ENCODE results near the gene RNF6.

RNF6 gene

GRCh38 chr13:26225896-26226617, 3.9 kb upstream of the RNF6 start:
- DNase-seq (ENCODE audit: low read depth in 3 of 3), result no peak

- DNase-seq (ENCODE audit: low read depth in 3 of 3), result no peak
Observed at GRCh38 chr13:26222520-26223046, 469 bp upstream of the RNF6 start.

GRCh38 chr13:26221399-26221720, 754 bp downstream of the RNF6 start:
- no peak for DNase-seq (ENCODE audit: low read depth in 3 of 3)

GRCh38 chr13:26220575-26220974, 1.5 kb downstream of the RNF6 start:
- DNase-seq (ENCODE audit: low read depth in 3 of 3), result no peak

- no peak for DNase-seq (ENCODE audit: low read depth in 3 of 3)
Observed at GRCh38 chr13:26219726-26220125, 2.4 kb downstream of the RNF6 start.

- DNase-seq (ENCODE audit: low read depth in 3 of 3), result no peak
Observed at GRCh38 chr13:26216042-26216441, 6.1 kb downstream of the RNF6 start.

- no peak for DNase-seq (ENCODE audit: low read depth in 3 of 3)
Observed at GRCh38 chr13:26213982-26214381, 8.1 kb downstream of the RNF6 start.

- no peak for DNase-seq (ENCODE audit: low read depth in 3 of 3)
Observed at GRCh38 chr13:26213345-26213744, 8.8 kb downstream of the RNF6 start.

- no peak for DNase-seq (ENCODE audit: low read depth in 3 of 3)
Observed at GRCh38 chr13:26208287-26208686, 13.8 kb downstream of the RNF6 start.

GRCh38 chr13:26202365-26202972, 19.6 kb downstream of the RNF6 start:
- DNase-seq (ENCODE audit: low read depth in 3 of 3), result no peak

GRCh38 chr13:26200811-26201210, 21.3 kb downstream of the RNF6 start:
- DNase-seq (ENCODE audit: low read depth in 3 of 3), result no peak

- no peak for DNase-seq (ENCODE audit: low read depth in 3 of 3)
Observed at GRCh38 chr13:26198116-26198515, 24.0 kb downstream of the RNF6 start.

- DNase-seq (ENCODE audit: low read depth in 3 of 3), result no peak
Observed at GRCh38 chr13:26197298-26197697, 24.8 kb downstream of the RNF6 start.

GRCh38 chr13:26186995-26187394, 35.1 kb downstream of the RNF6 start:
- no peak for DNase-seq (ENCODE audit: low read depth in 3 of 3)

- DNase-seq (ENCODE audit: low read depth in 3 of 3), result peak; percentile 72 to 87 (median 83)
Observed at GRCh38 chr13:26186118-26186870, 35.8 kb downstream of the RNF6 start.

GRCh38 chr13:26185720-26186117, 36.4 kb downstream of the RNF6 start:
- DNase-seq (ENCODE audit: low read depth in 3 of 3), result no peak

- DNase-seq (ENCODE audit: low read depth in 3 of 3), result peak; percentile 31 to 59 (median 44)
Observed at GRCh38 chr13:26184791-26185250, 37.3 kb downstream of the RNF6 start.

GRCh38 chr13:26183416-26183815, 38.7 kb downstream of the RNF6 start:
- no peak for DNase-seq (ENCODE audit: low read depth in 3 of 3)

GRCh38 chr13:26179344-26179743, 42.8 kb downstream of the RNF6 start:
- no peak for DNase-seq (ENCODE audit: low read depth in 3 of 3)

- no peak for DNase-seq (ENCODE audit: low read depth in 3 of 3)
Observed at GRCh38 chr13:26168835-26169234, 53.3 kb downstream of the RNF6 start.

GRCh38 chr13:26168237-26168814, 53.8 kb downstream of the RNF6 start:
- DNase-seq (ENCODE audit: low read depth in 3 of 3), result no peak

GRCh38 chr13:26163812-26164211, 58.3 kb downstream of the RNF6 start:
- DNase-seq (ENCODE audit: low read depth in 3 of 3), result no peak
